DMS53 treated with DMSO at 0.1 percent for 48 hours (cell line): ENCODE results near the gene TTLL8.
"Not testable (repeated sequence)": the region's sequence is repeated elsewhere in the genome, so short reads cannot be mapped to it uniquely, and the experiment has no call there.

Experiments used
- DNase-seq: peaks from one replicate; lab custom pipeline; 2025; ENCODE audit not compliant: unreplicated experiment; lab: John Stamatoyannopoulos, UW

Gene TTLL8

GRCh38 chr22:49992921-49993648 is 65.0 kb downstream of the TTLL8 start:
- DNase-seq, result peak; percentile 11

DNA sequence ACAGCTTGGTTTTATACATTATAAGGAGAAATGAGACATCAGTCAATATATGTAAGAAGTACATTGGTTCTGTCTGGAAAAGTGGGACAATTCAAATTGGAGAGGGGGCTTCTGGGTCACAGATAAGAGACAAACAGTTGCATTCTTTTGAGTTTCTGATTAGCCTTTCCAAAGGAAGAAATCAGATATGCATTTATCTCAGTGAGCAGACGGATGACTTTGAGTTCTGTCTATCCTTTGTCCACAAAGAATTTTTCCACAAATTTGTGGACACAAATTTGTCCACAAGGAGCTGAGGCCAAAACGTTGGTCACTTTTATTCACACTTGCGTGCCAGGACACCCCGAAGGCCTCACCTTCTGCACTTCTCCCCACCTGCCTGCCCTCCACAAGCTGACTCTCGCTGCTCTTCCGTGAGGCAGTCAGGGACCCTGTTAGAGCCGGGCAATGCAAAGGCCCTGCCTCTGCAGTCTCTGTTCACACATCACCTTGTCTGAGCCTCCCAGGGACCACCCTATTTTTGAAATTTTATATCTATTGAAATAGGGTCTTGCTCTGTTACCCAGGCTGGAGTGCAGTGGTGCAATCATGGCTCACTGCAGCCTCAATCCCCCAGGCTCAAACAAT is 66.1 kb downstream of the TTLL8 start:
- no peak for DNase-seq

- DNase-seq, result no peak
These were observed 66.9 kb downstream of the TTLL8 start for GRCh38 chr22:49991167-49991566.

DNA sequence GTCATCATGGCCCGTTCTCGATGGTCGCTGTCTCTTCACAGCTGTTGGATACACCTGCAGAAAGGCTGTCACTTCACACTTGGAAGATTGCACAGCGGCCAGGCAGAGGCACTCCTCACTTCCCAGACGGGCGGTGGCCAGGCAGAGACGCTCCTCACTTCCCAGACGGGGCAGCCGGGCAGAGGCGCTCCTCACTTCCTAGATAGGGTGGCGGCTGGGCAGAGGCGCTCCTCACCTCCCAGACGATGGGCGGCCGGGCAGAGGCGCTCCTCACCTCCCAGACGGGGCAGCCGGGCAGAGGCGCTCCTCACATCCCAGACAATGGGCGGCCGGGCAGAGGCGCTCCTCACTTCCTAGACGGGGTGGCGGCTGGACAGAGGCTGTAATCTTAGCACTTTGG is 68.3 kb downstream of the TTLL8 start:
- not testable (repeated sequence) for DNase-seq

GRCh38 chr22:49986325-49986724 is 71.8 kb downstream of the TTLL8 start:
- DNase-seq, result no peak

DNA sequence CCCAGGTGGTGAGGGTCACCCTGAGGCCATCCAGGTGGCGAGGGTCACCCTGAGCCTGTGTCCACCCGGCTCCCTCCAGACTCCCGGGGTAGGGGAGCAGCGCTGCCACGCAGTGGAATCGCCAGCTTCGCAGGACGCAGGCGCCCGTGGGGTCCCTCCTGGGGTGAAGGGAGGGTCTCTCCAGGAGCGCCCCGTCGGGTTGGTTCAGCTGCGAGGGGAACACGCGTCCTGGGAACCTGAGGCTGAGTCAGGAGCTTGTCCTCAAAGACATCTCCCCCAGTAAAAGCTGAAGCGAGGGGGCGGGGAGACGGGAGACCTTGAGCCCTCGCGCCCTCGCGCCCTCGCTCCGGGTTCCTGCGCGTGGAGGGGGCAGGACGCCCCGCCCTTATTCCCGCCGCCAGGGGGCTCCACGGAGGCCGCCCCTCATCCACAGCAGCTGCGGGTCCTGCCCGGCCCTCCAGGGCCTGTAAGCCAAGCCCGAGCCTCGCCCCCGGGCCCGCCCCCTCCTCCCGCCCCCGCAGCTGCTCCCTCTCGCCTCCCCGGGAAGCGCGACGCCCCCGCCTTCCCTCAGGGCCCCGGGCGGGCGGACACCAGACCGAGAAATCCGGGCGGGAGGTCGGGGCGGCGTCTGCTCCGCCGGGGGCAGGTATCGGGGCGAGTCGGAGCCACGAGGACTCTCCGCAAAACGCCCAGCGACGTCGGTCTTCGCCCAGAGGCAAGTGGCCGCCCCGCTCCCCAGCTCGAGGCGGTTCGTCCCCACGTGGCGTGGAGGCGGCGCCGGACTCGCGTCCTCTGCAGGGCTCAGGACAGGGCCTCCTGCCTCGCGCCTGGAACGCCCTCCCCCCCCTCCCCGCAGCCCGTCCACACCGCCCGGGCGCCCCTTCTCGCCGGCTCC is 74.7 kb downstream of the TTLL8 start:
- no peak for DNase-seq

DNA sequence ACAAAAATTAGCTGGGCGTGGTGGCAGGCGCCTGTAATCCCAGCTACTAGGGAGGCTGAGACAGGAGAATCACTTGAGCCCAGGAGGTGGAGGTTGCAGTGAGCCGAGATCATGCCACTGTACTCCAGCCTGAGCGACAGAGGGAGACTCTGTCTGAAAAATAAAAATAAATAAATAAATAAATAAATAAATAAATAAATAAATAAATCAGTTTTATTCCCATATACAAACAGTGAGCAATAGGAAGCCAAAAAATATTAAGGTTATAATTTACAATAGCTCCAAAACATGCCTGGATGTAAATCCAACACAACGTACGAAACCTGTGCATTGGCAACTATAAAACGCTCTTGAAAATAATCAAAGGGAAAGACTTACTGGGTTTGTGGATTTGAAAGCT is 76.3 kb downstream of the TTLL8 start:
- DNase-seq, result not testable (repeated sequence)

GRCh38 chr22:49979587-49980264 is 78.4 kb downstream of the TTLL8 start:
- DNase-seq, result no peak

DNA sequence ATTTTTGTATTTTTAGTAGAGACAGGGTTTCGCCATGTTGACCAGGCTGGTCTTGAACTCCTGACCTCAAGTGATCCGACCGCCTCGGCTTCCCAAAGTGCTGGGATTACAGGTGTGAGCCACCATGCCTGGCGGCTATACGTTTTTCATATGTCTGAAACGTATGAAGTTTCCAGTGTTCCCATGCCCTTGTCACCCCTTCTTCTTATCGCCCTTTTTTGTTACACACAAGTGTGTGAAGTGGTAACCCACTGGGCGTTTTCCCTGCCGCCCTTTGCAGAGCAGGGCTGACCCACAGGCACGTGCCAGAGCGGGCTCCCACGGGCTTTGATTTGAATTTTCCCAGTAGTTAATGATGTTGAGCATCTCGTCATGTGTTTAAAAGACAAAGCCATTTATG is 80.5 kb downstream of the TTLL8 start:
- DNase-seq, result no peak

DNA sequence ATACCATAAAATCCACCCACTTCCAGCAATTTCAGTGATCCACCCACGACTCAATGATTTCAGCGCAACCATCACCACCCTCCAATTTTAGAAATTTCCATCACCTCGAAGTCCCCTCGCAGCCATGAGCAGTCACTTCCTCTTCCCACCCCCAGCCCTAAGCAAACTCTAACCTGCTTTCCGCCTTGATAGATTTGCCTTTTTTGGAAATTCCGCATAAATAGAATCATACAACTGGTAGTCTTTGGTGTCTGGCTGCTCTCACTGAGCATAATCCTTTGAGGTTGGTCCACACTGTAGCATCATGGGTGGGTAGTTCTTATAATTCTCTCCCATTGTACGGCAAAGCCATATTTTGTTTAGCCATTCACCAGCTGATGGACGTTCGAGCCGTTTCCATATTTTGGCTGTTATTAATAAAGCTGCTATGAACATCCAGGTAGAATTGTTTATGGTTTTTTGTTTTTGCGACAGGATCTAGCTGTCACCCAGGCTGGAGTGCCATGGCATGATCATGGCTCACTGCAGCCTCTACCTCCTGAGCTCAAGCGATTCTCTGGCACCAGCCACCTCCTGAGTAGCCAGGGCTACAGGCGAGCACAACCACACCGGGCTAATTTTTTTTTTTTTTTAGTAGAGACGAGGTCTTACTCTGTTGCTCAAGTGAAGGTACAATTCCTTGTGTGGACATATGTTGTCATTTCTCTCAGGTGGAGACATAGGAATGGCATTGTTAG is 81.5 kb downstream of the TTLL8 start:
- DNase-seq, result no peak

- DNase-seq, result no peak
These were observed 82.3 kb downstream of the TTLL8 start for GRCh38 chr22:49975543-49976389.

DNA sequence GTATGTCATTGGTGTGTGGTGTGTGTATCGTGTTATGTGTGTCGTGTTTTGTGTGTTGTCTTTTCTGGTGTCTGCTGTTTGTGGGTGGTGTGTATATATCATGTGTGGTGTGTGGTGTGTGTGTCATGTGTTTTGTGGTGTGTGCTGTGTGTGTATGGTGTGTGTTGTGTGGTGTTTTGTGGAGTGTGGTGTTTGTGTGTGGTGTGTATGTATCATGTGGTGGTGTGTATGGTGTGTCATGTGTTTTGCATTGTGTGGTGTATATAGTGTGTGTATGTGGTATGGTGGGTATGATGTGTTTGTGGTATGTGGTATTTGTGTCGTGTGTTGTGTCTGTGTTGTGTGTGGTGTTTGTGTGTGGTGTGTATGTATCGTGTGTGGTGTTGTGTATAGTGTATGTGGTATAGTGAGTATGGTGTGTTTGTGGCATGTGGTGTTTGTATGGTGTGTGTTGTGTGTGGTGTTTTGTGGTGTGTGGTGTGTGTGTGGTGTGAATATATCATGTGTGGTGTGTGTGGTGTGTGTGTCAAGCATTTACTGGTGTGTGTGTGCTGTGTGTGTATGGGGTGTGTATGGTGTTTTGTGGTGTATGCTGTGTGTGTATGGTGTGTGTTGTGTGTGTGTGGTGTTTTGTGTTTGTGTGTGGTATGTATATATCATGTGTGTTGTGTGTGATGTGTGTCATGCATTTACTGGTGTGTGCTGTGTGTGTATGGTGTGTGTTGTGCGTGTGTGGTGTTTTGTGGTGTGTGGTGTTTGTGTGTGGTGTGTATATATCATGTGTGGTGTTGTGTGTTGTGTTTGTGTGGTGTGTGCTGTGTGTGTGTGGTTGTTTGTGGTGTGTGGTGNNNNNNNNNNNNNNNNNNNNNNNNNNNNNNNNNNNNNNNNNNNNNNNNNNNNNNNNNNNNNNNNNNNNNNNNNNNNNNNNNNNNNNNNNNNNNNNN is 84.8 kb downstream of the TTLL8 start:
- no peak for DNase-seq

GRCh38 chr22:49972163-49973017 is 85.7 kb downstream of the TTLL8 start:
- no peak for DNase-seq

- no peak for DNase-seq
These were observed 86.6 kb downstream of the TTLL8 start for GRCh38 chr22:49971232-49972162.

- peak; percentile 82 for DNase-seq
These were observed 87.4 kb downstream of the TTLL8 start for GRCh38 chr22:49970528-49971231.
